ENCODE results near the gene FGF8. TPM values are rescaled to one million over a fixed set of nuclear protein-coding genes. Genes with fewer than 3 reads are reported as not detected.
A peak's percentile ranks its signal among the peaks of the same experiment; 100 is the strongest.

FGF8 gene
- total and polyA plus RNA-seq, 2 of the 13 experiments (the other 11 are each of a cell fraction or from before 2014, with no cell fraction given) = not detected

- TF ChIP-seq SRF (IDR thresholded peaks at IDR 0.05; ENCODE audit: low read depth, low read length) = peak; percentile 68; the same call in 1 of the 2 replicates
- TF ChIP-seq, protein P1, sequence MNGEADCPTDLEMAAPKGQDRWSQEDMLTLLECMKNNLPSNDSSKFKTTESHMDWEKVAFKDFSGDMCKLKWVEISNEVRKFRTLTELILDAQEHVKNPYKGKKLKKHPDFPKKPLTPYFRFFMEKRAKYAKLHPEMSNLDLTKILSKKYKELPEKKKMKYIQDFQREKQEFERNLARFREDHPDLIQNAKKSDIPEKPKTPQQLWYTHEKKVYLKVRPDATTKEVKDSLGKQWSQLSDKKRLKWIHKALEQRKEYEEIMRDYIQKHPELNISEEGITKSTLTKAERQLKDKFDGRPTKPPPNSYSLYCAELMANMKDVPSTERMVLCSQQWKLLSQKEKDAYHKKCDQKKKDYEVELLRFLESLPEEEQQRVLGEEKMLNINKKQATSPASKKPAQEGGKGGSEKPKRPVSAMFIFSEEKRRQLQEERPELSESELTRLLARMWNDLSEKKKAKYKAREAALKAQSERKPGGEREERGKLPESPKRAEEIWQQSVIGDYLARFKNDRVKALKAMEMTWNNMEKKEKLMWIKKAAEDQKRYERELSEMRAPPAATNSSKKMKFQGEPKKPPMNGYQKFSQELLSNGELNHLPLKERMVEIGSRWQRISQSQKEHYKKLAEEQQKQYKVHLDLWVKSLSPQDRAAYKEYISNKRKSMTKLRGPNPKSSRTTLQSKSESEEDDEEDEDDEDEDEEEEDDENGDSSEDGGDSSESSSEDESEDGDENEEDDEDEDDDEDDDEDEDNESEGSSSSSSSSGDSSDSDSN (CRISPR knock-in tag; IDR thresholded peaks at IDR 0.05) = no peak; the same call in 1 of the 2 replicates
- no peak for TF ChIP-seq ZBTB14 (CRISPR knock-in tag; IDR thresholded peaks at IDR 0.05)
- TF ChIP-seq CREBL2 (CRISPR knock-in tag; IDR thresholded peaks at IDR 0.05; ENCODE audit: borderline replicate concordance) = no peak
- TF ChIP-seq ZFYVE20 (CRISPR knock-in tag; IDR thresholded peaks at IDR 0.05; ENCODE audit: borderline replicate concordance, low read depth) = no peak
- TF ChIP-seq ZFP36L2 (CRISPR knock-in tag; IDR thresholded peaks at IDR 0.05) = no peak
- TF ChIP-seq FOXO4 (CRISPR knock-in tag; conservative IDR thresholded peaks at IDR 0.05) = 0 out of 2 replicates have a peak, but pooled peaks have one; percentile 1
- no peak for TF ChIP-seq CBFB (CRISPR knock-in tag; IDR thresholded peaks at IDR 0.05)
- TF ChIP-seq, protein P2, sequence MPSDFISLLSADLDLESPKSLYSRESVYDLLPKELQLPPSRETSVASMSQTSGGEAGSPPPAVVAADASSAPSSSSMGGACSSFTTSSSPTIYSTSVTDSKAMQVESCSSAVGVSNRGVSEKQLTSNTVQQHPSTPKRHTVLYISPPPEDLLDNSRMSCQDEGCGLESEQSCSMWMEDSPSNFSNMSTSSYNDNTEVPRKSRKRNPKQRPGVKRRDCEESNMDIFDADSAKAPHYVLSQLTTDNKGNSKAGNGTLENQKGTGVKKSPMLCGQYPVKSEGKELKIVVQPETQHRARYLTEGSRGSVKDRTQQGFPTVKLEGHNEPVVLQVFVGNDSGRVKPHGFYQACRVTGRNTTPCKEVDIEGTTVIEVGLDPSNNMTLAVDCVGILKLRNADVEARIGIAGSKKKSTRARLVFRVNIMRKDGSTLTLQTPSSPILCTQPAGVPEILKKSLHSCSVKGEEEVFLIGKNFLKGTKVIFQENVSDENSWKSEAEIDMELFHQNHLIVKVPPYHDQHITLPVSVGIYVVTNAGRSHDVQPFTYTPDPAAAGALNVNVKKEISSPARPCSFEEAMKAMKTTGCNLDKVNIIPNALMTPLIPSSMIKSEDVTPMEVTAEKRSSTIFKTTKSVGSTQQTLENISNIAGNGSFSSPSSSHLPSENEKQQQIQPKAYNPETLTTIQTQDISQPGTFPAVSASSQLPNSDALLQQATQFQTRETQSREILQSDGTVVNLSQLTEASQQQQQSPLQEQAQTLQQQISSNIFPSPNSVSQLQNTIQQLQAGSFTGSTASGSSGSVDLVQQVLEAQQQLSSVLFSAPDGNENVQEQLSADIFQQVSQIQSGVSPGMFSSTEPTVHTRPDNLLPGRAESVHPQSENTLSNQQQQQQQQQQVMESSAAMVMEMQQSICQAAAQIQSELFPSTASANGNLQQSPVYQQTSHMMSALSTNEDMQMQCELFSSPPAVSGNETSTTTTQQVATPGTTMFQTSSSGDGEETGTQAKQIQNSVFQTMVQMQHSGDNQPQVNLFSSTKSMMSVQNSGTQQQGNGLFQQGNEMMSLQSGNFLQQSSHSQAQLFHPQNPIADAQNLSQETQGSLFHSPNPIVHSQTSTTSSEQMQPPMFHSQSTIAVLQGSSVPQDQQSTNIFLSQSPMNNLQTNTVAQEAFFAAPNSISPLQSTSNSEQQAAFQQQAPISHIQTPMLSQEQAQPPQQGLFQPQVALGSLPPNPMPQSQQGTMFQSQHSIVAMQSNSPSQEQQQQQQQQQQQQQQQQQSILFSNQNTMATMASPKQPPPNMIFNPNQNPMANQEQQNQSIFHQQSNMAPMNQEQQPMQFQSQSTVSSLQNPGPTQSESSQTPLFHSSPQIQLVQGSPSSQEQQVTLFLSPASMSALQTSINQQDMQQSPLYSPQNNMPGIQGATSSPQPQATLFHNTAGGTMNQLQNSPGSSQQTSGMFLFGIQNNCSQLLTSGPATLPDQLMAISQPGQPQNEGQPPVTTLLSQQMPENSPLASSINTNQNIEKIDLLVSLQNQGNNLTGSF (CRISPR knock-in tag; IDR thresholded peaks at IDR 0.05) = no peak
- TF ChIP-seq ZNF674 (CRISPR knock-in tag; IDR thresholded peaks at IDR 0.05; ENCODE audit: low read depth) = no peak
- peak; percentile 26; the same call in 1 of the 2 replicates for TF ChIP-seq DRAP1 (CRISPR knock-in tag; IDR thresholded peaks at IDR 0.05)
- TF ChIP-seq, protein P3, sequence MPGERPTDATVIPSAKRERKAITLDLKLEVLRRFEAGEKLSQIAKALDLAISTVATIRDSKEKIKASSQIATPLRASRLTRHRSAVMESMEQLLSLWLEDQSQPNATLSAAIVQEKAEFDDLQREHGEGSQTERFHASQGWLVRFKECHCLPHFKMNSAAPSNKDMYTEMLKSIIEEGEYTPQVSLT (CRISPR knock-in tag; IDR thresholded peaks at IDR 0.05; ENCODE audit: borderline replicate concordance, low read depth) = no peak
- TF ChIP-seq ZNF276 (CRISPR knock-in tag; IDR thresholded peaks at IDR 0.05; ENCODE audit: low read depth) = no peak; the same call in 1 of the 2 replicates
- TF ChIP-seq ZKSCAN5 (CRISPR knock-in tag; IDR thresholded peaks at IDR 0.05) = no peak
These were observed 43.1 kb upstream of the FGF8 start (continued) for GRCh38 chr10:101818872-101819633.
